SK-N-MC (cell line): Measurements from ENCODE around the gene PDE1C.

Experiments used
- EZH2 ChIP-seq: fragments of 200-600 bp; sonication (generic); IDR thresholded peaks from one replicate; pipeline ENCODE4 v1.6.1; 2017; ENCODE audit warnings: antibody characterized with exemption
- FOXP2 ChIP-seq: optimal IDR thresholded peaks from 2 replicates; pipeline ENCODE3; 2011; ENCODE audit warnings: mild to moderate bottlenecking, moderate library complexity; ENCODE audit not compliant: insufficient read depth; ENCODE audit errors: extremely low read length, control extremely low read depth
- POLR2AphosphoS5 ChIP-seq: IDR thresholded peaks from 2 replicates; pipeline ENCODE4 v1.6.1; 2012; ENCODE audit warnings: mild to moderate bottlenecking, low read depth, low read length, borderline replicate concordance

- TF ChIP-seq POLR2AphosphoS5 (no peak), EZH2 (no peak), FOXP2 (no peak)
These were observed 19.5 kb upstream of the PDE1C start for GRCh38 chr7:32089678-32090077.
